HL-60 (cell line): Measurements from ENCODE around the gene AVEN.

ENCODE experiments used
- DNase-seq, 2 experiments: peaks; one replicate each; pipeline ENCODE4 v3.0.0-alpha.2; 2010 to 2020; ENCODE audit warnings: low read depth in 1 of 2, low spot score in 1 of 2
- H3K27ac ChIP-seq: fragments of 250-450 bp; sonication (Bioruptor Pico); replicated peaks from 2 replicates; pipeline ENCODE4 v1.5.1; 2020; ENCODE audit warnings: mild to moderate bottlenecking, moderate library complexity
- H3K27me3 ChIP-seq: fragments of 250-450 bp; sonication (Bioruptor Pico); 2 replicates; pipeline ENCODE4 v1.5.1; 2021; ENCODE audit warnings: mild to moderate bottlenecking, moderate library complexity; ENCODE audit not compliant: insufficient read depth, poor library complexity, severe bottlenecking
- H3K4me3 ChIP-seq: replicated peaks from 2 replicates; pipeline ENCODE4 v1.5.1; 2011; ENCODE audit warnings: mild to moderate bottlenecking, control low read depth, low read length; ENCODE audit not compliant: insufficient read depth
- GABPA ChIP-seq: IDR thresholded peaks from 2 replicates; pipeline ENCODE4 v1.6.1; 2012; ENCODE audit warnings: low read depth
- POLR2AphosphoS5 ChIP-seq: IDR thresholded peaks from 2 replicates; pipeline ENCODE4 v1.6.1; 2012; ENCODE audit warnings: low read depth
- REST ChIP-seq: IDR thresholded peaks from 2 replicates; pipeline ENCODE4 v1.6.1; 2012; ENCODE audit warnings: low read depth; ENCODE audit not compliant: insufficient replicate concordance
- SPI1 ChIP-seq: IDR thresholded peaks from 2 replicates; pipeline ENCODE4 v1.6.1; 2012; ENCODE audit warnings: low read depth, mild to moderate bottlenecking, borderline replicate concordance
- TF ChIP-seq, protein P1 (sequence below): IDR thresholded peaks from one replicate; pipeline ENCODE4 v1.5.1; 2011; ENCODE audit warnings: low read length, control low read depth, inconsistent platforms; ENCODE audit not compliant: insufficient read depth

The AVEN gene

DNA sequence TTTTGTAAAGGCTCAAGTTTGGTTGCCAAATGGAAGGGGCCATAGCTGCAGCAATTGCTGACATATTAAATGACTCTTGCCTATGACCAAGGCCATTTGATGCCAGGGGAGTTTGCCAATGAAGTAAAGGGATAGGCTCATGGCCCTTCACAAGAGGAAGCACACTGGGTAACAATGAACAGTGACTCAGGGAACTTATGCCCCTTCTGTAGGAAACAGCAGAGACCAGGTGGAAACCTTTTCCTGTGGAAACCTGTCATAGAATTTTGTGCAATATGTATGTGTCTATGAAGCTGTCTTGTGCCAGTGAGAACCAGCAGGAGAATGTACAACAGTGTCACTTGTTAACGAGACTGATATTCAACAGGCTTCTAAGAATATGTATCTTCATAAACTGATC is 25.4 kb upstream of the AVEN start:
- H3K27me3 ChIP-seq = no peaks in the 10 kb centered on the region
- no peak overlapping the region for H3K27ac ChIP-seq
- no peak overlapping the region for H3K4me3 ChIP-seq
- TF ChIP-seq POLR2AphosphoS5 = no peak
- TF ChIP-seq SPI1 = no peak
- TF ChIP-seq GABPA = no peak
- no peak for TF ChIP-seq REST
- TF ChIP-seq, protein P1, sequence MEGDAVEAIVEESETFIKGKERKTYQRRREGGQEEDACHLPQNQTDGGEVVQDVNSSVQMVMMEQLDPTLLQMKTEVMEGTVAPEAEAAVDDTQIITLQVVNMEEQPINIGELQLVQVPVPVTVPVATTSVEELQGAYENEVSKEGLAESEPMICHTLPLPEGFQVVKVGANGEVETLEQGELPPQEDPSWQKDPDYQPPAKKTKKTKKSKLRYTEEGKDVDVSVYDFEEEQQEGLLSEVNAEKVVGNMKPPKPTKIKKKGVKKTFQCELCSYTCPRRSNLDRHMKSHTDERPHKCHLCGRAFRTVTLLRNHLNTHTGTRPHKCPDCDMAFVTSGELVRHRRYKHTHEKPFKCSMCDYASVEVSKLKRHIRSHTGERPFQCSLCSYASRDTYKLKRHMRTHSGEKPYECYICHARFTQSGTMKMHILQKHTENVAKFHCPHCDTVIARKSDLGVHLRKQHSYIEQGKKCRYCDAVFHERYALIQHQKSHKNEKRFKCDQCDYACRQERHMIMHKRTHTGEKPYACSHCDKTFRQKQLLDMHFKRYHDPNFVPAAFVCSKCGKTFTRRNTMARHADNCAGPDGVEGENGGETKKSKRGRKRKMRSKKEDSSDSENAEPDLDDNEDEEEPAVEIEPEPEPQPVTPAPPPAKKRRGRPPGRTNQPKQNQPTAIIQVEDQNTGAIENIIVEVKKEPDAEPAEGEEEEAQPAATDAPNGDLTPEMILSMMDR = no peak
- DNase-seq = no peak

DNA sequence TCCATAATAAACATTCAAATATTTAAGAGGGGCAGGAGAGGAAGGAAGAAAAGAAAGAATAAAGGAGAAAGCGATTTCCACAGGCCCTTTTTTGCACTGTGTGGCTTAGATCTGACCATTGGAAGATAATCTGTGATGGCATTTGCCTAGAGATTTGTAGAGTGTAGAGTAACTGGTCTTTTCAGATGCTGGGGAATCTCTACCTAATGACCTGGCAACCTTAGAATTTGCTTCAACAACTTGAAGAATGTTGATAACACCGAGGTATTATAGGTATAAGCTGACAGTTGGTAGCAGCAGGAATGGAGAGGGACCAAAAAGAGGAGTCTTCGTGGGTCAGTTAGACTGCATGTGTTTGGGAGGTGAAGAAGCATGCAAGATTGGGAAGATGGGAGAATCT is 20.9 kb upstream of the AVEN start:
- H3K27ac ChIP-seq = no peak overlapping the region
- no peak overlapping the region for H3K4me3 ChIP-seq
- no peak for TF ChIP-seq POLR2AphosphoS5
- TF ChIP-seq, protein P1 = no peak
- TF ChIP-seq REST = no peak
- no peaks in the 10 kb centered on the region for H3K27me3 ChIP-seq
- no peak for DNase-seq

DNA sequence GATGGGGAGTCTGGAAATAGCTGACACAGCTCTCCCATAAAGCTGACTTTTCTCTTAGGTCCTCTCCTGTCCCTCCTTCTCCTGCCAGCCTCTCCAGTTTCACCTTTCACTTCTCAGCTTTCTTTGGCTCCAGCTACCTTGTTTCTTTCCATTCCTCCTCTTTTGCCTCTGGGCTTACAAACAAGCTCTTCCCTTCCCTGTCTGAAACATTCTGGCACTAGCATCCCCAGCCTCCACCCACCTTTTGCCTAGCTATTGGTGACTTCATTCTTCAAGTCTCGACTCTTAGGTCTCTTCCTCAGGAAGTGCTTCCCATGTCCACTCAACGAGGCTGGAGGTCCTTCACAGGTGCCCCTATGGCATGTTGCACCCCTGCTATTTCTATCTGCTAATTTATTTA is 20.5 kb upstream of the AVEN start:
- TF ChIP-seq GABPA (no peak), POLR2AphosphoS5 (no peak), SPI1 (no peak), REST (no peak)
- TF ChIP-seq, protein P1 = no peak
- Histone ChIP-seq H3K27me3 (no peaks in the 10 kb centered on the region), H3K4me3 (no peak overlapping the region), H3K27ac (no peak overlapping the region)
- no peak for DNase-seq
